Spleen (tissue), 7 donors: Measurements from ENCODE around the gene TRHDE.

Experiments used
- CTCF ChIP-seq, 11 experiments: fragments of 200-600 bp in 7 of 11; fragments of 450-650 bp in 4 of 11; sonication (generic) in 4 of 11; IDR thresholded peaks in 8 of 11; conservative IDR thresholded peaks in 3 of 11; 1 replicate in 7 of 11; 2 replicates in 4 of 11; pipeline versions ENCODE4 v1.4.0 to v1.8.0; 2016 to 2021; ENCODE audit warnings: antibody characterized with exemption in 11 of 11, inconsistent platforms in 4 of 11, mild to moderate bottlenecking in 1 of 11
- POLR2A ChIP-seq, 3 donors: fragments of 450-650 bp; IDR thresholded peaks; one replicate each; pipeline ENCODE4 v1.5.1; 2017; ENCODE audit warnings: antibody characterized with exemption in 3 of 3, mild to moderate bottlenecking in 1 of 3
- POLR2AphosphoS5 ChIP-seq, 3 donors: sonication (generic); formaldehyde crosslinking; IDR thresholded peaks; one replicate each; pipeline ENCODE4 v1.5.1; 2017; ENCODE audit warnings: antibody characterized with exemption in 3 of 3
- donor health status: DM: no; HTN: no; CAD: no; lungs with moderate emphysema.
- donor health status: DM: no; HTN: no; CAD: no.
- donor health status: DM: no; HTN: no; CAD: no.

- TF ChIP-seq CTCF (IDR thresholded peaks at IDR 0.05 in 8 of 11, conservative IDR thresholded peaks at IDR 0.05 in 3 of 11) (no peak), POLR2AphosphoS5 (IDR thresholded peaks at IDR 0.05) (no peak), POLR2A (IDR thresholded peaks at IDR 0.05) (no peak)
Measured at GRCh38 chr12:72499244-72499643, 227.1 kb downstream of the TRHDE start.
